ENCODE data around the gene DOCK1. TPM values are rescaled to one million over a fixed set of nuclear protein-coding genes. Genes with fewer than 3 reads are reported as not detected.

Gene DOCK1
- total RNA-seq, 4 donors from 2014 or later, result 41.1 to 62.4 (median 53.2) TPM

GRCh38 chr10:127216786-127217185, 311.6 kb downstream of the DOCK1 start:
- no peak for TF ChIP-seq CTCF (IDR thresholded peaks at IDR 0.05; ENCODE audit: low read depth)

DNA sequence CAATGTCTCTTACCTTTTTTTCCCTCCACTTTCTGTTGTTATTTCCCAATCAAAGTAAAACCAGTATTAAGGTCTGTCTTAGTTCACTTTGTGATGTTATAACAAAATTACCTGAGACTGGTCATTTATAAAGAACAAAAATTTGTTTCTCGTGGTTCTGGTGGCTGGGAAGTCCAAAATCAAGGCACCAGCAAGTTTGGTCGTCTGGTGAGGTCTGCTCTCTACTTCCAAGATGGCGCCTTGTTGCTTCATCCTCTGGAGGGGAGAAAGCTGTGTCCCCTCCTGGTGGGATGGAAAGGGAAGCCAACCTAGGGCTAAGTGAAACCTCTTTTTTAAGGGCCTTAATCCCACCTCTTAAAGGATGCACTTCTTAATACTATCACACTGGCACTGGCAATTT, 313.4 kb downstream of the DOCK1 start:
- no peak for TF ChIP-seq CTCF (IDR thresholded peaks at IDR 0.05; ENCODE audit: low read depth)

- TF ChIP-seq CTCF (IDR thresholded peaks at IDR 0.05; ENCODE audit: low read depth), result no peak
Measured at GRCh38 chr10:127221281-127221680, 316.1 kb downstream of the DOCK1 start.

DNA sequence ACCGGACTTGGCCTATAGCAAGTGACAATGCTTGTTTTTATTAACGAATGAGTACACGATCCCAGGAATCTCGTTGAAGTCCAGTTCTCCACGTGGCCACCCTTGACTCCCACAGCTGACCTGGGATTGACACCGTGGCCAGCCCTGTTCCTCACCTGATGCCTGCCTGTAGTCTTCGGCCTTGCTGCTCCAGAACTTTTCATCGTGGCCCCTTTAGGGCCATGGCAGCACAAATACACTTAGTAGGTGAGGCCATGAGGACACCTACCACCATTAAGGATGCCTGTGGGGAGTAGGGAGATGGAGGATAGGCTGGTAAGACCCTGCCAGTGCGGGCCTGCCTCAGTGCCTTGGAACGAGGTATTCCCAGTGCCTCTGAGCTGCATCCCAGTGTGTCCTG, 321.8 kb downstream of the DOCK1 start:
- no peak for TF ChIP-seq CTCF (IDR thresholded peaks at IDR 0.05; ENCODE audit: low read depth)

- TF ChIP-seq CTCF (IDR thresholded peaks at IDR 0.05; ENCODE audit: low read depth), result no peak
Measured at GRCh38 chr10:127227663-127228062, 322.4 kb downstream of the DOCK1 start.

GRCh38 chr10:127228195-127228787, 323.1 kb downstream of the DOCK1 start:
- TF ChIP-seq CTCF (IDR thresholded peaks at IDR 0.05; ENCODE audit: low read depth), result no peak

- TF ChIP-seq CTCF (IDR thresholded peaks at IDR 0.05; ENCODE audit: low read depth), result no peak
Measured at GRCh38 chr10:127234306-127234800, 329.1 kb downstream of the DOCK1 start.
